ENCODE data around the gene CTBP1. TPM values are rescaled to one million over a fixed set of nuclear protein-coding genes. Genes with fewer than 3 reads are reported as not detected.

CTBP1 gene
- total RNA-seq, 2 experiments from 2014 or later, result 194 to 211 TPM

DNA sequence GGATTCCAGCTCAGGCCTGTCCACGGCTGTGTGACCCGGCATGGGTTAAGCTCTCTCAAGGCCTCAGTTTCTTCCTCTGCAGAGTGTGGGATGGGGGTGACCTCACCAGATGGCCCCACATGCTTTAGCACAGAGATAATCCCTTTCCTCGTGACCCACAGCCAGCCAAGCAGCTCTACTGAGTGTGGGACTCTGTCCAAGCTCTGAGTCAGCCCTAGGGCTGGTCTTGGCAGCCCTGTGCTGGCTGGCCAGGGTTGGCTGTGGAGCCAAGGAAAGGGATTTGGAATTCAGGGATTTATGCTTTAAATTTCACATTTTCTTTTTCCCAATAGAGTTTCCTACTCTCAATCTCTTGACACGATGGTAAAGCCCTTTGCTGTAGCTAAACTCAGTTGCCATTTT, 56.8 kb downstream of the CTBP1 start:
- POLR2A ChIA-PET, result no interaction called here
- H3K4me3 Mint-ChIP-seq, result no peak overlapping the region
- H3K27ac Mint-ChIP-seq, result no peak overlapping the region
- H3K9me3 Mint-ChIP-seq, result peaks cover 2% of the 10 kb centered on the region
- ATAC-seq (ENCODE audit: low read depth), result no peak
- DNase-seq, result no peak
- peaks cover 10% of the 10 kb centered on the region for H3K4me1 Mint-ChIP-seq
- peaks cover 12% of the 10 kb centered on the region for H3K36me3 Mint-ChIP-seq
- H3K27me3 Mint-ChIP-seq, result no peaks in the 10 kb centered on the region

DNA sequence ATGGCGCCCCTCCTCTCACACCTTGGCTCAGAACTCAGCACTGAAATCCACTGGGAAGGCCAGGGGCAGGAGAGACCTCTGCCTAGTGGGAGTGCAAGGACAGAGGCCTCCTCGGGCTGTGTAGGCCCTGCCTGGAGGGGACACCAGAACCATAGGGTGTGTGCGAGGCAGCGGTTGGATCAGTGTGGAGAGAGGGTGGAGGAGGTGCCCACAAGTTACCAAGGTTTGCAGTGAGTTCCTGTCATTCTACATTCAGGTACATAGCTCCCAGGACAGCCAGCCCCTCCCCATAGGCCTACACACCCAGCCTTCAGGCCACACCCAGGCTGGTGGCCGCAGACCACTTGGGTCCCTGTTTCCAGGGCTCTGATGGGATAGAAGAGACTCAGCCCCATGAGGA, 57.3 kb downstream of the CTBP1 start:
- POLR2A ChIA-PET, result no interaction called here
- no peak overlapping the region for H3K27ac Mint-ChIP-seq
- H3K9me3 Mint-ChIP-seq, result peaks cover 2% of the 10 kb centered on the region
- peaks cover 12% of the 10 kb centered on the region for H3K4me1 Mint-ChIP-seq
- DNase-seq, result no peak
- H3K4me3 Mint-ChIP-seq, result no peak overlapping the region
- ATAC-seq (ENCODE audit: low read depth), result no peak
- H3K36me3 Mint-ChIP-seq, result peaks cover 11% of the 10 kb centered on the region
- no peaks in the 10 kb centered on the region for H3K27me3 Mint-ChIP-seq

DNA sequence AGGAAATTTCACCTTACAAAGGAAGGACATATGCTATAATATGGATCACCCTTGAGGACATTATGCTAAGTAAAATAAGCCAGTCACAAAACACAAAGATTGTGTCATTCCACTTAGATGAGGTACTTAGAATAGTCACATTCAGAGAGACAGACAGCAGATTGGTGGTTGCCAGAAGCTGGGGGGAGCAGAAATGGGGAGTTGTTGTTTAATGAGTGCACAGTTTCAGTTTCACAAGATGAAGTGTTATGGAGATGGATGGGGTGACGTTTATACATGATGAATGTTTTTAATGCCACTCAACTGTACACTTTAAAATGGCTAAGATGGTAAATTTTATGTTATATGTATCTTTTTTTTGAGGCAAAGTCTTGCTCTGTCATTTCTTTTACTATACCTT, 61.7 kb downstream of the CTBP1 start:
- H3K27me3 Mint-ChIP-seq, result no peaks in the 10 kb centered on the region
- ATAC-seq (ENCODE audit: low read depth), result peak; percentile 97
- peak overlapping the region; percentile 27 for H3K27ac Mint-ChIP-seq
- H3K4me1 Mint-ChIP-seq, result peaks cover 23% of the 10 kb centered on the region
- H3K9me3 Mint-ChIP-seq, result peaks cover 8% of the 10 kb centered on the region
- POLR2A ChIA-PET, result interaction anchor here (1.3 to 2.7 kb wide), 3 partner anchors 13 to 20 kb away, joined by 3 to 7 read pairs (median 4); no protein-coding TSS in a partner anchor
- H3K4me3 Mint-ChIP-seq, result peak overlapping the region; percentile 26
- DNase-seq, result no peak
- peaks cover 14% of the 10 kb centered on the region for H3K36me3 Mint-ChIP-seq

DNA sequence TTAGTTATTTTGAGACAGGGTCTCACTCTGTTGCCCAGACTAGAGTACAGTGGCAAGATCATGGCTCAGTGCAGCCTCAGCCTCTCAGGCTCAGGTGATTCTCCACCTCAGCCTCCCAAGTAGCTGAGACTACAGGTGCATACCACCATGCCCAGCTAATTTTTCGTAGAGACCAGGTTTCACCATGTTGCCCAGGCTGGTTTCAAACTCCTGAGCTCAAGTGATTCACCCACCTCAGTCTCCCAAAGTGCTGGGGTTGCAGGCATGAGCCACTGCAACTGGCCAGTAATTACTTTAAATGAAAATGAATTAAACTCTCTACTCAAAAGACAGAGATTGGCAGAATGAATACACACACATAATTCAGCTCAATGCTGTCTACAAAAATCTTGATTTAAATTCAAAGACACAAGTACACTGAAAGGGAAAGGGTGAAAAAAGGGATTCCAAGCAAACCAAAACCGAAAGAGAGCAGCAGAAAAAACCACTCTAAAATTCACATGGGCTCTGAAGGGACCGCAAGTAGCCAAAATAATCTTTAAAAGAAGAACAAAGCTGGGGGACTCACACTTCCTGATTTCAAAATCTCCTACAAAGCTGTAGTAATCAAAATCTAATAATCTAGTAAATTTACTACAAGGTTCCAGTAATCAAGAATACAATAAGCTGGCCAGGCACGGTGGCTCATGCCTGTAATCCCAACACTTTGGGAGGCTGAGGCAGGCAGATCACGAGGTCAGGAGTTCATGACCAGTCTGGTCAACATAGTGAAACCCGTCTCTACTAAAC, 64.8 kb downstream of the CTBP1 start:
- Mint-ChIP-seq H3K27ac (peak overlapping the region; percentile 17), H3K4me1 (peaks cover 24% of the 10 kb centered on the region), H3K4me3 (peak overlapping the region; percentile 17), H3K9me3 (peaks cover 20% of the 10 kb centered on the region), H3K36me3 (peaks cover 35% of the 10 kb centered on the region), H3K27me3 (no peaks in the 10 kb centered on the region)
- peak; percentile 19 for ATAC-seq (ENCODE audit: low read depth)
- POLR2A ChIA-PET, result interaction anchor here (0.7 to 1.7 kb wide), 3 partner anchors 16 to 197 kb away, joined by 3 to 4 read pairs (median 4); no protein-coding TSS in a partner anchor
- no peak for DNase-seq

DNA sequence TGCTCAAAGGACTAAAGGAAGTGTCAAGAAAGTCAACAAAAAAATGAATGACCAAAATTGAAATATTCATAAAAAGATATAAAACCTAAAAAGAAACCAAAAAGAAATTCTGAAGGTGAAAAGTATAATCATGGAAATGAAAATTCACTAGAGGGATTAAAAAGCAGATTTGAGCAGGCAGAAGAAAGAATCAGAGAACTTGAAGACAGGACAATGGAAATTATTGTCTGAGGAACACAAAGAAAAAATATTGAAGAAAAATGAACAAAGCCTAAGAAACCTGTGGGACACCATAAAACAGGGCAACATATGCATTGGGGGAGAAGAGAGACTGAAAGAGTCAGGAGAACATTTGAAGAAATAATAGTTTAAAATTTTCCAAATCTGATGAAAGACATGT, 66.6 kb downstream of the CTBP1 start:
- ATAC-seq (ENCODE audit: low read depth) (no peak), DNase-seq (no peak)
- Mint-ChIP-seq H3K4me3 (no peak overlapping the region), H3K36me3 (peaks cover 32% of the 10 kb centered on the region), H3K9me3 (peaks cover 18% of the 10 kb centered on the region), H3K27me3 (no peaks in the 10 kb centered on the region), H3K27ac (no peak overlapping the region), H3K4me1 (peaks cover 20% of the 10 kb centered on the region)
- POLR2A ChIA-PET, result interaction anchor here (1.3 kb wide), 1 partner anchor 18 kb away, joined by 4 read pairs; no protein-coding TSS in a partner anchor

DNA sequence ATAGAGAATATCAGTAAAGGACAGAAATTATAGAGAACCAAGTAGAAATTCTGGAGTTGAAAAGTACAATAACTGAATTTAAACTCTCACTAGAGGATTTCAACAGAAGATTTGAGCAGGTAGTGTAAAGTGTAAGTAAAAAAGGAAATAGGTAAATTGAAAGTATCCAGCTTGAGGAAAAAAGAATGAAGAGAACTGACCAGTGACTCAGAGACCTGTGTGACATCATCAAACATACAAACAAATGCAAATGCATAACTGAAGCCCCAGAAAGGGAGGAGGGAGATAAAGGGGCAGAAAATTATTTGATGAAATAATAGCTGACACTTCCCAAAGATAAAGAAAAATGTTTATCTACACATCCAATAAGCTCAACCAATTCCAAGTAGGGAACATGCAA, 68.3 kb downstream of the CTBP1 start:
- Mint-ChIP-seq H3K36me3 (peaks cover 27% of the 10 kb centered on the region), H3K9me3 (peaks cover 18% of the 10 kb centered on the region), H3K27ac (no peak overlapping the region), H3K4me1 (peaks cover 15% of the 10 kb centered on the region), H3K27me3 (no peaks in the 10 kb centered on the region), H3K4me3 (no peak overlapping the region)
- ATAC-seq (ENCODE audit: low read depth) (no peak), DNase-seq (no peak)
- POLR2A ChIA-PET, result no interaction called here

DNA sequence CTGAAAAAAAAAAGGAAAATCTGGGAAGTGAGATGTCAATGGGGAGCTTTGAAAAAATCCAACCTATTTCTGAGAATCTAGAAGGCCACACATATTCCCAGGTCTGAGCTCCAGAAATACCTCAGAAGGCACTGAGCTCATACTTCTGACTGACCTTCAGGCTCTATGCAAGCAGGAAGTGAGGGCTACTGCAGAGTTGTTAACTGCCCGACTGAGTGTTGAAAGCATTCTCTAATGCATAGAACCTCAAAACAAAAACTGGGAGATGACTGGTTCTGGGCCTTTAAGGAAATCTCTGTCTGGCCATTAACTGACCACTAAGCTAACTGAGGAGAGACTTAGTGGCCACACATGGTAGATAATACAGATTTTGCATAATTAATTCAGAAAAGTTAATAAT, 69.0 kb downstream of the CTBP1 start:
- DNase-seq (no peak), ATAC-seq (ENCODE audit: low read depth) (no peak)
- Mint-ChIP-seq H3K4me1 (peaks cover 14% of the 10 kb centered on the region), H3K27ac (no peak overlapping the region), H3K4me3 (no peak overlapping the region), H3K36me3 (peaks cover 27% of the 10 kb centered on the region), H3K27me3 (peaks cover 3% of the 10 kb centered on the region), H3K9me3 (peaks cover 18% of the 10 kb centered on the region)
- POLR2A ChIA-PET, result no interaction called here

DNA sequence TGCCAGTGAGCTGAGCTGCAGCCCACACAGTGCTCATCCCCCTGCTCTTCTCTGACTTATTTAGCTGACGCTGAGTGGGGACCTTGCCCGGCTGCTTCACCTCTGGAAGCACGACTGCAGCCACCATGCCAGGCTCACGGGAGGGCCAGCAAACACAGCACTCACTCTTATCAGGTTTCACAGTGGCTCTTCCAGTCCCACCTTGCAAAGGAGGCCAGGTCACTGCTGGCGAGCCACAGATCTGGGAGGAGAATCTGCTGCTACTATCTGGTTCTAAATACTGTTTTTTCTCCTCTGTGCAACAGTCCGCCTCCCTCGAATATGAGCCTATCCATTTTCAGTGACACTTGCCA, 69.9 kb downstream of the CTBP1 start:
- Mint-ChIP-seq H3K36me3 (peaks cover 27% of the 10 kb centered on the region), H3K27me3 (peaks cover 8% of the 10 kb centered on the region), H3K4me1 (peaks cover 12% of the 10 kb centered on the region), H3K4me3 (no peak overlapping the region), H3K9me3 (peaks cover 18% of the 10 kb centered on the region), H3K27ac (no peak overlapping the region)
- no peak for DNase-seq
- ATAC-seq (ENCODE audit: low read depth), result no peak
- POLR2A ChIA-PET, result no interaction called here

DNA sequence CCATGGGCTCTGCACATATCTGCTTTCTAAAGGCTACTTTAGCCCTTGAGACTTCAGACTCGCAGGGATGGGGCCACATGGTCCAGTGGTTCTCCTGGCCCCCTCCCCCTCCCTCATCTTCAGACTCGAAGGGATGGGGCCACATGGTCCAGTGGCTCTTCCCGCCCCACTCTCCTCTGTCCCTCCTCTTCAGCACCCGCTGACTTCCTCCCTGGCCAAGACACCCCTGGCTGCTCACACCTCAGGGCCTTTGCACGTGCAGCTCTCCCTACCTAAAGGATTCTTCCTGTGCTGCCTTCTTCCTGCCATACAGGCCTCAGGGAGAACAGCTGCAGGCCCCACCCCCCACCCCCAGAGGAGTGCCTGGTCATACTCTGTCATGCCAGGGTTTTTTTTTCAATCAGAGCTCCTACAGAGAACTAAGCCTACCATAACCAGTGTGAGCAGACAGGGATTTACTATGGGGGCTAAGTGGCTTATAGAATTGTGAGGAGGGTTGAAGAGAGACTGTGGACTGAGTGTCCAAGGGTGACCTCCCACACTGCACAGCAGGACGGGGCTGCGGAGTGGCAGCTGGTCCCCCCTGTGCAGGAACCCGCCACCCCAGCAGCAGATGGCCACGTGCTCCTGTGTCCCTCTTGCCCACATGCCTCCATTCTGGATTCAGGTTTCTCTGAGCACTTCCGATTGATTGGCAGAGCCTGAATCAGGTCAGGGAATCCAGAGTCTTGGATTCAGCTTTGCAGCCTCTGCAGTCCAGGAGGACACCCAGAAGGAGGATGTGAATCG, 70.4 kb downstream of the CTBP1 start:
- H3K27ac Mint-ChIP-seq, result no peak overlapping the region
- POLR2A ChIA-PET, result no interaction called here
- H3K27me3 Mint-ChIP-seq, result peaks cover 14% of the 10 kb centered on the region

DNA sequence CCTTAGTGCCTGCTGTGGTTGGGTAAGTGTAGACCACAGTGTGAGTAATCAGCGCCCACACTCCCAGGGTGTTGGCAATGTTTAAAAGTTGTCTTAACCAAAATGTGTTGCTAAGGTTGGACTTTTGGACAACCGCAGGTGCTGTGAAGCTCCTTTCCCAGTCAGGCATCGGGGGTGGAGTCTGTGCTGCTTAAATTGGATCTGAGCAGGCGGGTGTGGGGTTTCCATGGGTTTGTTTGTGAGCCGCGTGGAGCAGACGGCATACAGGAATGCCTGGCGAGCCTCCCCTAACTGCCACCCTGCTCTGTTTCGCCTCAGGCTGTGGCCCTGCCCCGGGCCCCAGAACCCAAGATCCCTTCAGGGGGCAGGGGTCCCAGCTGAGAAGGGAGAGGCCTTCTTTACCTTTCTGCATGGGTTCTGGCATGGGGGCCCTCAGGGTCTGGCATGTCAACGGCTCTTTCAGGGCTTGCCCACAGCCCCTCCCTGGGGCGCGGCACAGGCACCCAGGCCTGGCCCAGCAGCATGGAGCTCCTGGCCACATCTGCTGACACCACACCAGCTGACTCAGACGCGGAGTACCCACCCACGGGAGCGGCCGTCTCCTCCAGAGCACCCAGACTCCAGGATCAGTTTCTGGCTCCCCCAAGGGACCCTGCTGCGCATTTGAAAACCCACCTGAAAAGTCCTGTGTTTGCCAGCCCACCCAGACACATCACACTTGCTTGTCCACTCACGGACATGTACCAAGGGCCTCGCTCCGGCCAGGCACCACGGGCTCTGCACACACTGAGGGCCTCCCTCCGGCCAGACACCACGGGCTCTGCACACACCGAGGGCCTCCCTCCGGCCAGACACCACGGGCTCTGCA, 71.4 kb downstream of the CTBP1 start:
- DNase-seq, result no peak
- peaks cover 24% of the 10 kb centered on the region for H3K36me3 Mint-ChIP-seq
- H3K27ac Mint-ChIP-seq, result no peak overlapping the region
- H3K27me3 Mint-ChIP-seq, result peaks cover 21% of the 10 kb centered on the region
- H3K4me3 Mint-ChIP-seq, result no peak overlapping the region
- peaks cover 16% of the 10 kb centered on the region for H3K9me3 Mint-ChIP-seq
- no peak for ATAC-seq (ENCODE audit: low read depth)
- POLR2A ChIA-PET, result no interaction called here
- H3K4me1 Mint-ChIP-seq, result peaks cover 5% of the 10 kb centered on the region

More for the DNA sequence above, 70.4 kb downstream of the CTBP1 start:
- Mint-ChIP-seq H3K36me3 (peaks cover 27% of the 10 kb centered on the region), H3K4me1 (peaks cover 7% of the 10 kb centered on the region), H3K9me3 (peaks cover 17% of the 10 kb centered on the region), H3K4me3 (no peak overlapping the region)
- no peak for DNase-seq
- ATAC-seq (ENCODE audit: low read depth), result no peak

DNA sequence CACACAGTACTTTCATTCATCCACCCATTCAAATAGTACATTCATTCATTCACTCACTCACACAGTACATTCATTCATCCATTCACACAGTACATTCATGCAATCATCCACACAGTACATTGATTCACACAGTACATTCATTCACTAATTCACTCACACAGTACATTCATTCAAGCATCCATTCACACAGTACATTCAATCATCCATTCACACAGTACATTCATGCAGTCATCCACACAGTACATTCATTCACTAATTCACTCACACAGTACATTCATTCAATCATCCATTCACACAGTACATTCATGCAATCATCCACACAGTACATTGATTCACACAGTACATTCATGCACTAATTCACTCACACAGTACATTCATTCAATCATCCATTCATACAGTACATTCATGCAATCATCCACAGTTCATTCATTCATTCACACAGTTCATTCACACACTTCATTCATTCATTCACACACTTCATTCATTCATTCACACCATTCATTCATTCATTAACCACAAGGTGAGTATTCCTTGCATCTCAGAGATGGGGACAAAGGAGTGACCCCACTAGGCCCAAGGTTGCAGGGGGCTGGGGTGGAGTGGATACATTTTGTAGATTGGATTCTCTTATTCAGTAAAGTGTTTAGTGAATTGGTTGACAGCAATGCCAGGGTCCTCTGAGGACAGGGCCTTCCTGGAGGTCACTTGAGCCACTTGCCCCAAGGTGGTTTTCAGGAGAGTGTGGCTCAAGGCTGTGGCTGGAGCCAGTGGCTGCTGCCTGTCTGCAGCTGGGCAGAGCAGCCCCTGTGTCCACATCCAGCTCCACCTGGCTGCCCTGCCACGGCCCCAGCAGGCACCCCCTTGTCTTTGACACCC, 72.3 kb downstream of the CTBP1 start:
- no peak overlapping the region for H3K27ac Mint-ChIP-seq
- peaks cover 17% of the 10 kb centered on the region for H3K36me3 Mint-ChIP-seq
- POLR2A ChIA-PET, result no interaction called here
- ATAC-seq (ENCODE audit: low read depth), result no peak
- peaks cover 5% of the 10 kb centered on the region for H3K4me1 Mint-ChIP-seq
- H3K27me3 Mint-ChIP-seq, result peaks cover 22% of the 10 kb centered on the region
- H3K9me3 Mint-ChIP-seq, result peaks cover 9% of the 10 kb centered on the region
- no peak overlapping the region for H3K4me3 Mint-ChIP-seq
- no peak for DNase-seq

DNA sequence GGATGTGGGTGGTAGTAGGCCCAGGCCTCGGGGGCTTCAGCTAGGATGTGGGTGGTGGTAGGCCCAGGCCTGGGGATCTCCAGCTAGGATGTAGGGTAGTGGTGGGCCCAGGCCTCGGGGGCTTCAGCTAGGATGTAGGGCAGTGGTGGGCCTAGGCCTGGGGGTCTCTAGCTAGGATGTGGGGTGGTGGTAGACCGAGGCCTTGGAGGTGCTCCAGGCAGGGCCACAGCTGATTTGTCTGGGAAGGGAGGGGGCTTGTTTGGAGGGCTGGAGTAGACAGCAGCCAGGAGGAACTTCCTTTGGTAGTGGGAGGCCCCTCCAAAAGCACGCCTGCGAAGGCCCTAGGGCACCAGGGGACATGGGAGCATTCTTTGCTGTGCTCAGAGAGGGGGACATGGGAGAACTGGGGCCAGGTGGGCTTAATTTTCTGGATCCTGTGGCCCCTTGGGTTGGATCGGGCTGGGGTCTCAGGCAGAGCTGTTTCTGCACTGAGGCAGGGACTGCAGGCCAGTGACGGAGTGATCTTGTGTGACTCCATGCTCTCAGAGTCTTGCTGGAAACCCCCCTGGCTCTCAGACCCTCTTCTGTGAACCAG, 73.2 kb downstream of the CTBP1 start:
- H3K4me1 Mint-ChIP-seq, result peaks cover 5% of the 10 kb centered on the region
- no peak for ATAC-seq (ENCODE audit: low read depth)
- H3K36me3 Mint-ChIP-seq, result peaks cover 12% of the 10 kb centered on the region
- H3K27me3 Mint-ChIP-seq, result peaks cover 26% of the 10 kb centered on the region
- H3K4me3 Mint-ChIP-seq, result no peak overlapping the region
- H3K27ac Mint-ChIP-seq, result no peak overlapping the region
- H3K9me3 Mint-ChIP-seq, result peaks cover 6% of the 10 kb centered on the region
- no peak for DNase-seq
- POLR2A ChIA-PET, result interaction anchor here (1.2 kb wide), 1 partner anchor 25 kb away, joined by 3 read pairs; no protein-coding TSS in a partner anchor
